Ishikawa (cell line): ENCODE measurements around the gene MYO1B.

Experiments used
- CEBPB ChIP-seq: IDR thresholded peaks from 2 replicates; pipeline ENCODE4 v1.6.1; 2012
- CREB1 ChIP-seq: IDR thresholded peaks from 2 replicates; pipeline ENCODE4 v1.6.1; 2012; ENCODE audit warnings: low read depth
- EGR1 ChIP-seq: IDR thresholded peaks from 2 replicates; pipeline ENCODE4 v1.6.1; 2012
- EP300 ChIP-seq: IDR thresholded peaks from 2 replicates; pipeline ENCODE4 v1.6.1; 2012; ENCODE audit warnings: borderline replicate concordance
- FOXM1 ChIP-seq: IDR thresholded peaks from 2 replicates; pipeline ENCODE4 v1.6.1; 2012; ENCODE audit warnings: low read depth, borderline replicate concordance
- MAX ChIP-seq: IDR thresholded peaks from 2 replicates; pipeline ENCODE4 v1.6.1; 2012
- NFIC ChIP-seq: IDR thresholded peaks from 2 replicates; pipeline ENCODE4 v1.6.1; 2012
- RAD21 ChIP-seq: IDR thresholded peaks from 2 replicates; pipeline ENCODE4 v1.6.1; 2012; ENCODE audit warnings: low read depth
- REST ChIP-seq: IDR thresholded peaks from 2 replicates; pipeline ENCODE4 v1.6.1; 2012; ENCODE audit warnings: low read depth, mild to moderate bottlenecking
- TAF1 ChIP-seq: IDR thresholded peaks from 2 replicates; pipeline ENCODE4 v1.6.1; 2012; ENCODE audit warnings: low read depth, mild to moderate bottlenecking
- TCF12 ChIP-seq: IDR thresholded peaks from 2 replicates; pipeline ENCODE4 v1.6.1; 2012; ENCODE audit warnings: low read depth
- TEAD4 ChIP-seq: IDR thresholded peaks from 2 replicates; pipeline ENCODE4 v1.6.1; 2012
- USF1 ChIP-seq: IDR thresholded peaks from 2 replicates; pipeline ENCODE4 v1.6.1; 2012
- YY1 ChIP-seq: IDR thresholded peaks from 2 replicates; pipeline ENCODE4 v1.6.1; 2012; ENCODE audit warnings: low read depth
- ZBTB7A ChIP-seq: IDR thresholded peaks from 2 replicates; pipeline ENCODE4 v1.6.1; 2012; ENCODE audit warnings: low read depth

The MYO1B gene

GRCh38 chr2:191250986-191251385 lies 5.8 kb downstream of the MYO1B start:
- TF ChIP-seq EP300, result no peak
- no peak for TF ChIP-seq USF1
- no peak for TF ChIP-seq CREB1
- no peak for TF ChIP-seq ZBTB7A

GRCh38 chr2:191252699-191253098 lies 7.5 kb downstream of the MYO1B start:
- TF ChIP-seq REST, result no peak

- TF ChIP-seq ZBTB7A (no peak), YY1 (no peak), CREB1 (no peak), NFIC (no peak), EP300 (no peak), CEBPB (no peak), RAD21 (no peak)
These were observed 8.3 kb downstream of the MYO1B start for GRCh38 chr2:191253476-191253875.

GRCh38 chr2:191255271-191255670 lies 10.1 kb downstream of the MYO1B start:
- TF ChIP-seq EP300 (no peak), NFIC (no peak), REST (no peak), RAD21 (no peak), TCF12 (no peak), CEBPB (no peak), USF1 (no peak), ZBTB7A (no peak), MAX (no peak), TAF1 (no peak), YY1 (no peak), FOXM1 (no peak), EGR1 (no peak), TEAD4 (no peak), CREB1 (no peak)

GRCh38 chr2:191255756-191256312 lies 10.6 kb downstream of the MYO1B start:
- TF ChIP-seq CREB1 (no peak), TAF1 (no peak), FOXM1 (no peak), CEBPB (no peak), TCF12 (no peak), REST (no peak), USF1 (no peak), TEAD4 (no peak), EP300 (no peak), MAX (no peak), YY1 (no peak), NFIC (no peak), RAD21 (no peak), EGR1 (no peak), ZBTB7A (no peak)
